ENCODE data around the gene DSG1. TPM values are rescaled to one million over a fixed set of nuclear protein-coding genes. Genes with fewer than 3 reads are reported as not detected.
A peak's percentile ranks its signal among the peaks of the same experiment; 100 is the strongest.

DSG1 gene
- total and polyA plus RNA-seq, 2 of the 13 experiments (the other 11 are each of a cell fraction or from before 2014, with no cell fraction given) = 0.04 TPM; not detected in 1

GRCh38 chr18:31278609-31279071 is 39.3 kb upstream of the DSG1 start (continued):
- TF ChIP-seq CHD4 (IDR thresholded peaks at IDR 0.05; ENCODE audit: borderline replicate concordance, low read length) (no peak), ZNF552 (CRISPR knock-in tag; IDR thresholded peaks at IDR 0.05; ENCODE audit: borderline replicate concordance) (no peak), HINFP (CRISPR knock-in tag; IDR thresholded peaks at IDR 0.05; ENCODE audit: low read depth) (0 out of 2 replicates have a peak, but pooled peaks have one; percentile 34), ZNF772 (CRISPR knock-in tag; IDR thresholded peaks at IDR 0.05) (no peak), ZNF556 (CRISPR knock-in tag; IDR thresholded peaks at IDR 0.05; ENCODE audit: borderline replicate concordance) (peak; percentile 61; the same call in 1 of the 2 replicates), HNRNPK (IDR thresholded peaks at IDR 0.05; ENCODE audit: low read depth, low read length, poor library complexity, severe bottlenecking) (no peak), TOPORS (CRISPR knock-in tag; IDR thresholded peaks at IDR 0.05) (no peak), ZNF569 (CRISPR knock-in tag; IDR thresholded peaks at IDR 0.05; ENCODE audit: borderline replicate concordance) (no peak), CENPBD1 (CRISPR knock-in tag; IDR thresholded peaks at IDR 0.05; ENCODE audit: borderline replicate concordance, low read depth) (no peak), NR2F2 (IDR thresholded peaks at IDR 0.05; ENCODE audit: borderline replicate concordance, low read depth) (no peak), ZNF646 (CRISPR knock-in tag; IDR thresholded peaks at IDR 0.05) (peak; percentile 50; the same call in 1 of the 2 replicates), PPARG (CRISPR knock-in tag; conservative IDR thresholded peaks at IDR 0.05) (peak; percentile 79), NFRKB (IDR thresholded peaks at IDR 0.05) (no peak), ZFX (CRISPR knock-in tag; IDR thresholded peaks at IDR 0.05; ENCODE audit: low read depth) (peak; percentile 45; the same call in 1 of the 2 replicates), ZNF512B (CRISPR knock-in tag; IDR thresholded peaks at IDR 0.05; ENCODE audit: borderline replicate concordance) (no peak), ZNF34 (CRISPR knock-in tag; IDR thresholded peaks at IDR 0.05; ENCODE audit: borderline replicate concordance) (no peak), RXRB (CRISPR knock-in tag; IDR thresholded peaks at IDR 0.05; ENCODE audit: borderline replicate concordance) (peak; percentile 79)
